Nephron (organoid): ENCODE results near the gene ODAD3.
A peak's percentile ranks its signal among the peaks of the same experiment; 100 is the strongest.

Experiments used
- H3K27ac Mint-ChIP-seq, 3 experiments: 2 replicates each; pipeline ENCODE4 v1.8.0; 2020; ENCODE audit warnings: mixed read lengths in 3 of 3, mild to moderate bottlenecking in 2 of 3, moderate library complexity in 1 of 3
- H3K27me3 Mint-ChIP-seq: 2 replicates; pipeline ENCODE4 v1.8.0; 2021; ENCODE audit warnings: low read depth, mild to moderate bottlenecking, moderate library complexity, mixed read lengths
- H3K36me3 Mint-ChIP-seq: 2 replicates; pipeline ENCODE4 v1.8.0; 2020; ENCODE audit warnings: low read depth, mixed read lengths
- H3K4me1 Mint-ChIP-seq: 2 replicates; pipeline ENCODE4 v1.8.0; 2020; ENCODE audit warnings: mixed read lengths
- H3K4me3 Mint-ChIP-seq, 3 experiments: 2 replicates each; pipeline ENCODE4 v1.8.0; 2020; ENCODE audit warnings: mild to moderate bottlenecking in 3 of 3, mixed read lengths in 3 of 3, moderate library complexity in 2 of 3
- H3K9me3 Mint-ChIP-seq: 2 replicates; pipeline ENCODE4 v1.8.0; 2020; ENCODE audit warnings: mixed read lengths
- CTCF ChIP-seq, 3 experiments: fragments of 200-600 bp; sonication (generic); IDR thresholded peaks; one replicate each; pipeline ENCODE4 v1.5.0; 2021; ENCODE audit warnings: antibody characterized with exemption in 3 of 3; ENCODE audit not compliant: unreplicated experiment in 3 of 3

ODAD3 gene

GRCh38 chr19:11421371-11422098, 13.4 kb downstream of the ODAD3 start:
- peaks cover 6% of the 10 kb centered on the region for H3K4me1 Mint-ChIP-seq
- no peaks in the 10 kb centered on the region for H3K9me3 Mint-ChIP-seq
- H3K4me3 Mint-ChIP-seq = peak overlapping the region; percentile 75 to 79 (median 78)
- H3K27ac Mint-ChIP-seq = peak overlapping the region in 1 of 3 experiments; percentile 66
- peaks cover under 1% of the 10 kb centered on the region for H3K36me3 Mint-ChIP-seq
- peaks cover 77% of the 10 kb centered on the region for H3K27me3 Mint-ChIP-seq
- no peak for TF ChIP-seq CTCF (IDR thresholded peaks at IDR 0.05; ENCODE audit: unreplicated experiment in 3 of 3)

- peak overlapping the region in 2 of 3 experiments; percentile 12 to 66 for H3K27ac Mint-ChIP-seq
- peak overlapping the region; percentile 79 to 86 (median 84) for H3K4me3 Mint-ChIP-seq
- TF ChIP-seq CTCF (IDR thresholded peaks at IDR 0.05; ENCODE audit: unreplicated experiment in 3 of 3) = no peak
- peaks cover 85% of the 10 kb centered on the region for H3K27me3 Mint-ChIP-seq
- H3K4me1 Mint-ChIP-seq = peaks cover 6% of the 10 kb centered on the region
- peaks cover 3% of the 10 kb centered on the region for H3K36me3 Mint-ChIP-seq
- no peaks in the 10 kb centered on the region for H3K9me3 Mint-ChIP-seq
Measured at GRCh38 chr19:11420429-11421370, 14.2 kb downstream of the ODAD3 start.

- H3K27me3 Mint-ChIP-seq = peaks cover 93% of the 10 kb centered on the region
- H3K4me1 Mint-ChIP-seq = peaks cover 6% of the 10 kb centered on the region
- H3K9me3 Mint-ChIP-seq = no peaks in the 10 kb centered on the region
- H3K36me3 Mint-ChIP-seq = peaks cover 3% of the 10 kb centered on the region
- TF ChIP-seq CTCF (IDR thresholded peaks at IDR 0.05; ENCODE audit: unreplicated experiment in 3 of 3) = no peak
- peak within 1 kb of the TSS; percentile 37 to 97 (median 74) for H3K27ac Mint-ChIP-seq
- peak within 1 kb of the TSS; percentile 80 to 86 (median 84) for H3K4me3 Mint-ChIP-seq
Measured at GRCh38 chr19:11418549-11419506, 16.1 kb downstream of the ODAD3 start, which contains the start of gene RGL3. Gene RGL3 (minus strand): TSS chr19:11419314. CDS start chr19:11419278, 36 bp downstream.

- Mint-ChIP-seq H3K27me3 (peaks cover 87% of the 10 kb centered on the region), H3K4me1 (peaks cover 6% of the 10 kb centered on the region), H3K9me3 (no peaks in the 10 kb centered on the region), H3K36me3 (peaks cover 3% of the 10 kb centered on the region), H3K27ac (peak overlapping the region; percentile 37 to 97 (median 74)), H3K4me3 (peak overlapping the region; percentile 71 to 83 (median 80))
- TF ChIP-seq CTCF (IDR thresholded peaks at IDR 0.05; ENCODE audit: unreplicated experiment in 3 of 3) = no peak
Measured at GRCh38 chr19:11418094-11418548, 16.8 kb downstream of the ODAD3 start.

- Mint-ChIP-seq H3K4me1 (peaks cover 6% of the 10 kb centered on the region), H3K4me3 (peak overlapping the region in 2 of 3 experiments; percentile 19 to 38), H3K27me3 (peaks cover 71% of the 10 kb centered on the region), H3K36me3 (peaks cover 3% of the 10 kb centered on the region), H3K9me3 (no peaks in the 10 kb centered on the region), H3K27ac (no peak overlapping the region)
- TF ChIP-seq CTCF (IDR thresholded peaks at IDR 0.05; ENCODE audit: unreplicated experiment in 3 of 3) = no peak
Measured at GRCh38 chr19:11416346-11417052, 18.4 kb downstream of the ODAD3 start.
